Erythroblast (primary cell): ENCODE results near the gene MFRP.

Experiments
- DNase-seq, 2 experiments: peaks; one replicate each; lab custom pipeline; 2025; lab: John Stamatoyannopoulos, UW
- GATA1 ChIP-seq: IDR thresholded peaks from 2 replicates; pipeline ENCODE4 v1.6.1; 2011; ENCODE audit warnings: low read depth, mild to moderate bottlenecking, control low read depth, low read length, moderate library complexity
- POLR2A ChIP-seq: IDR thresholded peaks from 2 replicates; pipeline ENCODE4 v1.6.1; 2011; ENCODE audit warnings: mild to moderate bottlenecking, low read length

MFRP gene

GRCh38 chr11:119368121-119369034 is 21.9 kb upstream of the MFRP start:
- peak; percentile 63 to 84 for DNase-seq
- no peak for TF ChIP-seq GATA1
- TF ChIP-seq POLR2A = no peak

GRCh38 chr11:119367661-119368120 is 21.2 kb upstream of the MFRP start:
- TF ChIP-seq POLR2A (no peak), GATA1 (no peak)
- DNase-seq = no peak

- no peak for DNase-seq
- TF ChIP-seq GATA1 (no peak), POLR2A (no peak)
Measured at GRCh38 chr11:119366690-119367620, 20.4 kb upstream of the MFRP start.

GRCh38 chr11:119365071-119365591 is 18.6 kb upstream of the MFRP start:
- no peak for DNase-seq

GRCh38 chr11:119363851-119364590 is 17.5 kb upstream of the MFRP start:
- TF ChIP-seq GATA1 (no peak), POLR2A (no peak)
- peak; percentile 47 to 73 for DNase-seq

More at GRCh38 chr11:119365071-119365591, 18.6 kb upstream of the MFRP start:
- TF ChIP-seq GATA1 = no peak
- TF ChIP-seq POLR2A = no peak

- DNase-seq = no peak
- TF ChIP-seq GATA1 (no peak), POLR2A (no peak)
Measured at GRCh38 chr11:119363081-119363850, 16.8 kb upstream of the MFRP start.

- TF ChIP-seq POLR2A (no peak), GATA1 (no peak)
Measured at GRCh38 chr11:119362741-119363080, 16.2 kb upstream of the MFRP start.

GRCh38 chr11:119361941-119362725 is 15.6 kb upstream of the MFRP start:
- TF ChIP-seq POLR2A (no peak), GATA1 (no peak)
- no peak for DNase-seq

More at GRCh38 chr11:119362741-119363080, 16.2 kb upstream of the MFRP start:
- DNase-seq = no peak

- DNase-seq = no peak
- TF ChIP-seq GATA1 (no peak), POLR2A (no peak)
Measured at GRCh38 chr11:119361056-119361787, 14.7 kb upstream of the MFRP start.

- no peak for DNase-seq
- TF ChIP-seq GATA1 = no peak
- no peak for TF ChIP-seq POLR2A
Measured at GRCh38 chr11:119359365-119360214, 13.1 kb upstream of the MFRP start.

- no peak for TF ChIP-seq GATA1
- no peak for TF ChIP-seq POLR2A
- DNase-seq = no peak
Measured at GRCh38 chr11:119357074-119357473, 10.6 kb upstream of the MFRP start.
